GM12872 (cell line): Measurements from ENCODE around the gene STX17.

ENCODE experiments used
- CTCF ChIP-seq: IDR thresholded peaks from 3 replicates; pipeline ENCODE4 v1.5.1; 2011; ENCODE audit warnings: low read depth, mild to moderate bottlenecking, low read length, moderate library complexity; ENCODE audit not compliant: insufficient read depth

The STX17 gene

GRCh38 chr9:99948896-99949295, 42.4 kb downstream of the STX17 start:
- no peak for TF ChIP-seq CTCF

GRCh38 chr9:99953861-99954507, 47.5 kb downstream of the STX17 start:
- no peak for TF ChIP-seq CTCF

GRCh38 chr9:99954819-99955218, 48.4 kb downstream of the STX17 start:
- no peak for TF ChIP-seq CTCF

DNA sequence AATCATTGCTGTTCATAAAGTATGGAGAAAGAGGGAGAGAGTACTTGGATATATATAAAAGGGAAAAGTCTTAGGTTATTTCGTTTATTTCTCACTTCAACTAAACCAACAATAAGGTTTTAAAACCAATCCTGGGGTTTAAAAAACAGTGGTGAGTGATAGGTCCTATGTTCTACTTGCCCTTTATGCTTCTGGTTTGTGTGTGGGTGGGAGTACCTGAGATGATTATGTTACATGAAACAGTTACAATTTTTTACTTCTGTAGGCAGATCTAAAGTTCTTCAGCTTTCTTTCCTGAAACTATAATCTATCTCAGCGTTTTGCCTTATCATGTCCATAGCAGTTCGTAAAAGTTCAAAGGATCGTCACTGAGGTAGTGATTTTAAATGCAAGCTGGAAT, 49.2 kb downstream of the STX17 start:
- no peak for TF ChIP-seq CTCF

DNA sequence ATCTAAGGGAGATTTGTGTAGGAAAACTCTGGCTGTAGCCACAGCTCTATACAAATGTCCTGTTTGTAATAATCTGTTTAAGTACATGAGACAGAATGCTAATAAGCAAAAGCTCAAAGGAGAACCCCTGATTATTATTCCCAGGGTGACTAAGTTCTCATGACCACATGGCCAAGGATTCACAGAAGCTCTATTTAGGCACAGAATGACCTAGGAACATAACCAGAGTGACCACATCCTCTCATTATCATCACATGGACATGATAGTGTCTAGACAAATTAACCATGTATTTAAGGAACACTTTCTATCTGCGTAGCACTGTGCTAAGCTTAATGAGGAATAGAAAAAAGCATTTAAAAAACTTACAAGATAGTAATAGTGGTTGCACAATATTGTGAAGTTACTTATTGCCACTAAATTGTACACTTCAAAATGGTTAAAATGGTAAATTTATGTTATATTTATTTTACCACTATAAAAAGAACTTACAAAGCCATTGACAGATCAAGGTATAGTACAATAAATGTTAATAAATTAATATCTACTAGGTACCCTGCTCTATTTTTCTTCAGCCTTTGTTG, 56.3 kb downstream of the STX17 start:
- TF ChIP-seq CTCF = no peak

DNA sequence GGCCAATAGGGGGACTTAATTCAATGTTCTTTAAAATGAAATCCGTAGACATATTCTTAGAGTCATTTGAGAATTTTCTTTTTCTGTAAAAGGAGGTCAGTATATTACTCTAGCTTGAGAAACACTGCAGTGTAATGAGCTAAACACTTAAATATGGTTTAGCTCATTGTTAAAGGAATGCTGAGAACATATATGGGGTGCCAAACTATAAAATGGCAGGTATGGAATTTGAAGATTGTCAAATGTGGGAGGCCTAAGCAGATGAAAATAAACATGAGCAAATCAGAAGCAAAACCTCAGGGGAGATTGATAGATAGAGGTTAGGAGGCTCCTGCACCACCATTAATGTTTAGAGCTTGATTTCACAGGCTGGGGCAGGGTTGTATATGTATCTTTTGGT, 57.9 kb downstream of the STX17 start:
- TF ChIP-seq CTCF = no peak

DNA sequence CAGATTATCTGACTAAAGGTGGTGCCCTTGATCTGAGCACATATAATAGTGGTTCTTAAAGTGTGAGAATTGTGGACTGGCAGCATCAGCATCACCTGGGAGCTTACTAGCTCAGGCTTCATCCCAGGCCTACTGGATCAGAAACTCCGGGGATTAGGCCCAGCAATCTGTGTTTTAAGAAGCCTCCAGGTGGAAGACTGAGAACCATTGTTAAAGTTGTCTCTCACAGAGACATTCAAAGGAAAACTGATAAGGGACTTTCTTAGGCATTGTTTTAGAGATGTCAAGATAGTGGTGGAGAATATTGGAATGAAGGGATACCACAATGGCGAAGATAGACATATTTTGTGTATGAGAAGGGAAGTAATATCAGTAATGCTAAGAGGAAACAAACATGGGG, 59.5 kb downstream of the STX17 start:
- no peak for TF ChIP-seq CTCF

DNA sequence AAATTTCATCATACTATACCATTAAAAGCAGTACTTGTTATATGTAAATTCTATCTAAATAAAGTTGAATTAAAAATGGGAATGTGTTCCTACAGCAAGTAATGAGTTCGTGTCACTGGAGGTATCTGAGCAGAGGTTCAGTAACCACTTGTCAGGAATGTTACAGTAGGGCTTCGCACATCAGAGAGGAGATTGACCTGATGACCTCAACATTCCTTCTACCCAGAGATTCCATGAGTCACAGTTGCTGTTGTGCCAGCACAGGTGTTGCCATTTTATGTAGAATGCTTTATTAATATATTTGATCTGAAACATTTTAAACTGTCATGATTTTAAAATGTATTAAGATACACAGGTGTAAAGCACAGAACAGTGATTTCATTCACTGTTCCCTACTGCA, 60.3 kb downstream of the STX17 start:
- TF ChIP-seq CTCF = no peak
